Stimulated activated CD4-positive, alpha-beta T cell treated with anti-CD3 and anti-CD28 coated beads, TNF-alpha, amount 100 ng/mL, for 1 hour (primary cell): ENCODE results near the gene ELN.

Experiments used
- DNase-seq, 3 donors: peaks; one replicate each; pipeline ENCODE4 v3.0.0-alpha.2; 2020; ENCODE audit warnings: low read depth in 3 of 3, low spot score in 1 of 3

The ELN gene

GRCh38 chr7:74059681-74060588 is 32.0 kb downstream of the ELN start:
- no peak for DNase-seq

DNA sequence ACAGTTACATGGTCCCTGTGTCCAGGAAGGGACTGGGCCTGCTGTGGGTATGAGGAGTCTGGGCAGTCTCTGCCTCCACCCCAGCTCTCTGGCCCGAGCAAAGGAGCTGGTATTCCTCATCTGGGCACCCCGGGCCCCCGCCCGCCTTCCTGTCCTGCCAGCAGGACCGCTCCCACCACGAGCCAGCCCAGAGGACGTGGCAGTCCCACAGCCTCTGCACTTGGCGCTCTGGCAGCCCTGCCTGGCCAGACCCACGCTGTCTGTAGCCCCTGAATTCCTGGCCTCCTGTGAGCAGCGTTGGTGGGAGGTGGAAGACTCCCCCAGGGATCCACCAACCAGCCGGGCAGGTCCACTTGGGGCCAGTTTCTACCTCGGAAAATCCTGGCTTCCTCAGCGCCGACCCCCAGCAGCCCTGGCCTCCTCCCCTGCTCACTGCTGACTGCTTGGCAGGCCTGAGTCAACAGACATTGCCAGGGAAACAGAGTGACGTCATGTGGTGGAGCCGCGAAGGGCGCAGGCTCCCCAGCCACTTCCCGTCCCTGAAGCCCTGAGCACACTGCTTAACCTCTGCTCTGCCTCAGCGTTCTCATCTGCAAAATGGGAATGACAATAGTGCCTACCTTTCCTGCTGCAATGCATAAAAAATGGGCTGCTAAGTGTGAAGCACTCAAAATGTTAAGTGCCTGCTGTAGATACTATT is 34.0 kb downstream of the ELN start:
- DNase-seq: peak in 2 of 3 donors; percentile 31 to 43

DNA sequence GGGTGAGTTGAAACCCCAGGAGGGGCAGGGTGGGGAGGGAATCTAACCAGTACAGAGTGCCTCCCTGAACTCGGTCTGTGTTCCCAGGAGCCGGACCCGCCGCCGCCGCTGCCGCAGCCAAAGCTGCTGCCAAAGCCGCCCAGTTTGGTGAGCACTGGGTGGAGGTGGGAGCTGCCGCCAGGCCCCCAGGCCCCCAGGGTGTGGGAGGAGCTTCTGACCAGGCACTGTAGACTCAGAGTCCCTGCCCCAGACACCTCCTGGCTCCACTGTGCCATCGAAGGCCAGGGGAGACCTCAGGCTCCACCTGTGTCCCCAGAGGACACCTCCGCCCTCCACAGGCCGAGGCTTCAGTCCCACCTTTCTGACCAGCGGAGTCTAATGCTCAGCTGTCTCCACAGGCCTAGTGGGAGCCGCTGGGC is 35.3 kb downstream of the ELN start:
- DNase-seq: no peak

DNA sequence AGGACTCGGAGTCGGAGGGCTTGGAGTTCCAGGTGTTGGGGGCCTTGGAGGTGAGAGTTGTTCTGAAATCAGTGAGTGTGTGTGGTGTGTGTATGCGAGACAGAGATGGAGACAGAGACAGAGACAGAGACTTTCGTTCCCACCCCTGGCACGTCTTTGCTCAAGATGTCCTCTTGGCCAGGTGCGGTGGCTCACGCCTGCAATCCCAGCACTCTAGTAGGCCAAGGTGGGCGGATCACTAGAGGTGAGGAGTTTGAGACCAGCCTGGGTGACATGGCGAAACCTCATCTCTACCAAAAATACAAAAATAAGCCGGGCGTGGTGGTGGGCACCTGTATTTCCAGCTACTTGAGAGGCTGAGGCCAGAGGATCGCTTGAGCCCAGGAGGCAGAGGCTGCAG is 35.7 kb downstream of the ELN start:
- DNase-seq: no peak

DNA sequence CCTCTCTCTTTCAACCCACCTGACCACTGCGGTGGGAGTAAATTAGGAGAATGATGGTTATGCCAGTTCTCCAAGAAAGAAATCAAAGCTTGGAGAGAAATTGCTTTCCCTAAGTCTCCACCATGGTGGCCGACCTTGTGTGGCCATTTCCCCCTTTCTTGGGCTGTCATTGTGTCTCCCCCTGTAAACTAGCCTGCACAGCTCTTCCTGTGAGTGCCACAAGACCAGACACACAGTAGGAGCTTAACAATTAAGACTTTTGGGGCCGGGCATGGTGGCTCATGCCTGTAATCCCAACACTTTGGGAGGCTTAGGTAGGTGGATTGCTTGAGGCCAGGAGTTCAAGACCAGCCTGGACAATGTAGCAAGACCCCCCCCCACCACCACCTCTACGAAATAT is 36.7 kb downstream of the ELN start:
- DNase-seq: no peak

GRCh38 chr7:74066626-74067025 is 38.7 kb downstream of the ELN start:
- no peak for DNase-seq

GRCh38 chr7:74068378-74069085 is 40.6 kb downstream of the ELN start:
- DNase-seq: no peak

- no peak for DNase-seq
Observed at GRCh38 chr7:74069086-74069541, 41.1 kb downstream of the ELN start.

- DNase-seq: no peak
Observed at GRCh38 chr7:74069790-74070618, 42.0 kb downstream of the ELN start.

- no peak for DNase-seq
Observed at GRCh38 chr7:74070619-74070921, 42.6 kb downstream of the ELN start.

GRCh38 chr7:74071121-74071520 is 43.1 kb downstream of the ELN start:
- no peak for DNase-seq

GRCh38 chr7:74074770-74075169 is 46.8 kb downstream of the ELN start:
- DNase-seq: no peak

- DNase-seq: no peak
Observed at GRCh38 chr7:74078461-74078860, 50.5 kb downstream of the ELN start.

- DNase-seq: no peak
Observed at GRCh38 chr7:74082770-74083116, 54.8 kb downstream of the ELN start.

- DNase-seq: peak; percentile 51 to 77 (median 71)
Observed at GRCh38 chr7:74083117-74083876, 55.3 kb downstream of the ELN start, which contains the start of gene LIMK1. Gene LIMK1, plus strand, starts transcription at chr7:74083804. Its CDS starts 187 bp downstream, at chr7:74083991.

- DNase-seq: no peak
Observed at GRCh38 chr7:74083928-74084721, 56.2 kb downstream of the ELN start.

GRCh38 chr7:74084722-74085578 is 57.0 kb downstream of the ELN start:
- DNase-seq: no peak

DNA sequence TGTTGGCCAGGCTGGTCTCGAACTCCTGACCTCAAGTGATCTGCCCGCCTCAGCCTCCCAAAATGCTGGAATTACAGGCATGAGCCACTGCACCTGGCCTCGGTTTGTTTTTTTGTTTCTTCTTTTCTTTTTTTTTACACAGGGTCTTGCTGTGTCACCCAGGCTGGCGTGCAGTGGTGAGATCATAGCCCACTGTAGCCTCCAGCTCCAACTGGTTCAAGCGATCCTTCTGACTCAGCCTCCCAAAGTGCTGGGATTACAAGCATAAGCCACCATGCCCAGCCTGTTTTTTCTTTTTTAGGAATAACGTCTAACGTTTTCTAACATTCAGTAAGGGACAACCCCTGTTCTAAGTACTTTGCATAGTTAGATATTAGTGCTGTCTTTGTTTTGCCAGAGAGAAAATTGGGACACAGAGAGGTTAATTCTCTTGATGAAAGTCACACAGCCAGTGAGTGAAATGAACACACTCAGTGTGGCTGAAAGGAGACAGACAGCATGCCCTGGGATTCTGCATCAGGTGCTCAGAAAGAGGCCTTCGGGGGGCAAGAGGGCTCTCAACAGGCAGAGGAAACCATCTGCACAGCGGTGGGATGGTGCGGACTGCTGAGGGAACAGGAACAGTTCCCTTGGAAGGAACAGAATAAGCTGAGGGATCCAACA is 59.9 kb downstream of the ELN start:
- DNase-seq: no peak
